Measurements from ENCODE around the gene TSHZ2.
A peak's percentile ranks its signal among the peaks of the same experiment; 100 is the strongest.

Gene TSHZ2

GRCh38 chr20:53070706-53071392 is 98.7 kb downstream of the TSHZ2 start:
- DNase-seq, result no peak

DNA sequence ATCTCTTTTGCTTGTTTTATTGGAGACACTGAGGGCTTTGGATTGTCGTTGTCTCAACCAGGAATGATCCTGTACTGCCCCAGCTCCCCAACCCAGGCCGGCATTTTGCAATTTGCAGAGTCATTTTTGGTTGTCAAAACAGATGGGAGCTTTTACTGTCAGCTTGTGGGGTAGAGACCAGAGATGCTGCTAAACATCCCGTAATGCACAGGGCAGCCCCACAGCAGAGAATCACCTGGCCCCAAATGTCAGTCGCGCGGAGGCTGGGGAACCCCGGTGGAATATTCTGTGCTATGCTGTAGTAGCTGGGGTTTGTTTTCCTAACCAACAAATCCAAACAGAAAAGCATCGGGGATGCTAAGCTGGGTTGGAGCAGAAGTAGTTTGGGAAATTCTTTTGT is 99.7 kb downstream of the TSHZ2 start:
- DNase-seq, result no peak

GRCh38 chr20:53072923-53073579 is 100.9 kb downstream of the TSHZ2 start:
- DNase-seq, result no peak

DNA sequence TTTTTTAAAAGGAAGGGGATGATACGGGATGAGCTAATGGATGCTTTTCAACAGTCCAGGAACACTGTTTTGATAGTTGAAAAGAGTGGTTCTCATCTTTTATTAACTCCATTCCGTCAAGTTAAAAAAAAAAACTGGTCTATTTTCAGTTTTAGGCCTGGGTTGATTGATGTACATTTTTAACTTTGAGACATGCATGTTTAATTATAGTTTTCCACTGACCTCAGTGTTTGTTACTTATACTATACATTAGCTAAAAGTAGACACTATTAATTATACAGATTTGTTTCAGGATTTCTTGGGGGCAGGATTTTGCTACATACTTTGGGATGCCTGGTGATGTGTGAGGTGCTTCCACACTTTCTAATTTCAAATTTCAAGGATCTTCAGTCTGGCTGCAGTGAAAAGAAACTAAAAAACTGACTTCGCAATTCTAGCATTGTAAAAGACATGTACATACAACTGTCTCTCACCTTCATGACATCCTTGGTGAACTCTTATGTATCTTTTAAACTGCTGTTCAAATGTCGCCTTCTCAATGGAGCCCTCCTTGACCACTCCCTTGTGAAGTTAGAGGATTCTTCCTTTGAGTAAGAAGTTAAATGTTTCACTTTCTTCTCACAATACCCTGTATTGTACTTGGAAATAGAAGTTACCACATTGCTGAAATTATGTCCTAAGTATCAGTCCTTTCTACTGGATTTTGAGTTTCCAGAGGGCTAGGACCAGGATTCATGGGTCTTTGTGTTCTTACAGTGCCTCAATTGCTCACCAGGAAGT is 101.7 kb downstream of the TSHZ2 start:
- DNase-seq, result no peak

DNA sequence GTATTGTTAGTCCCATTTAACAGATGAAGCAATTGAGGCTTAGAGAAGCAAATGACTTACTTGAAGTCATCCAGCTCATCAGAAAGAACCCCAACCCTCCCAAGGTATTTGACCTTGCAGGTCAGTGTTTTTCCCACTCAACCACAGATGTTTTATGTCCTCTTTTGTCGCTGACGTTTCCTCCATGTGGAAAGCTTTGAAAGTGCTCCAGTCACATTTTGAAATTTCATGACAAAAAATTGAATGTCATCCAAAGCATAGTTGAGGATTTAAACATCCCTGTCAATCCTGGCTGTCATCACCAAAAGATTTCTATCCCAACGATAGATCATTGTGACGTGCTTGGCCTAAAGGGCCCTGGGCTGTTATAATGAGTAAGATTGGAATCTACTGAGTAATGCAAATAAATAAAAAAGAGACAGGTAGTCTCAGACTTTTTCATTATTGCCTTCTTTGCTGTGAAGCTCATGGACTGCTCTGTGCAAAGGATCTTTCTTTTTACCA is 102.7 kb downstream of the TSHZ2 start:
- no peak for DNase-seq

GRCh38 chr20:53076668-53077067 is 104.5 kb downstream of the TSHZ2 start:
- no peak for DNase-seq

DNA sequence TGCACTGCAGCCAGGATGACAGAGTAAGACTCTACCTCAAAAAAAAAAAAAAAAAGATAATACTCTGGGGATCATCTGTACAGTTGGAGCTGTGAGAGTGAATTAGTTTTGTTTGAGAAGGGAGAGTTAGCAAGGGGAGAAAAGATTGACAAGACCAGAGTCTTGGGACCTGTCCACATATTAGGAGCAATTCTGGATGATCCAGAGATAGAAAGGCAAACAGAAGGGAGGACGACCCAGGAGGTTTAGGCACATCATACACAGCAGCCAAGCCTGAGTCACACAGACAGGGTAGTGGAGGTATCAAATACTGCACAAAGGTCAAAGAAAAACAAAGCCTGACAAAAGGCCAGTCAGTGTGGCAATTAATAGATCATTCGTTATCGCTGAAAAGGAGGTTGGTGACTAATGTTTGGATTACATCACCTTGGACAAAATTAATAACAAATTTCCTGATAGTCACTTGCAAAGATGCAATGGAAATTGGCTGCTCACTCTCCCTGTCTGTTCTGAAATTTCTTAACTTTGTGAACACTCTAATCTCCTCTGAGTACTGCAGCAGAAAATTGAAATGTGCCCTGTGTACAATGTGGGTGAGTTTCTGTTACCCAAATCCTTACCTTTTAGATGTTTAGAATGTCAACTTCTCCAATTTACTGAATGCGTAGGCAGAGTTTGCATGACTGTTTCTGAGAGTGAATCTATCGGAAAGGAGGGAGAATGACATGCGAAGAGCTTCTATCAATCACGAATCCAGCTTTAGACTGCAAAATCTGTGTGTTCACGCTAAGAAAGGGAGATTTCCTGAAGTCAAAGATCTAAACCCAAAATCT is 105.4 kb downstream of the TSHZ2 start:
- no peak for DNase-seq

DNA sequence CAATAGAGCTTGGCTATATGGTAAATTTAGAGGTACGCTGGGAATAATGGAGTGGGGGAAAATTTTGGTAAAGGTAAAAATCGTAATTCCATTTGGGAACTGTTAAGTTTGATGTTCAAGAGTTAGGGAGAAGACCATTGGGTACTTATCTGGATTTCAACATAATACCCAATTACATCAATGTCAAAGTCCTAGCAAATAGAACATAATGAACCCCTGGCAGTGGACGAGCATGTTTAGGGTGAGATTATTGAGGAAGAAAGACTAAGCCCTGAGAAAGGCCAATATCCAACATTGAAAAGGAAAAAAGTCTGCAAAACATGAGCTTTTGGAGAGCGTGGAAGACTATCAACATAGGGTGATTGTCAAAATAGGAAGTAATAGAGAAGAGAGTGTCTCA is 106.6 kb downstream of the TSHZ2 start:
- no peak for DNase-seq

DNA sequence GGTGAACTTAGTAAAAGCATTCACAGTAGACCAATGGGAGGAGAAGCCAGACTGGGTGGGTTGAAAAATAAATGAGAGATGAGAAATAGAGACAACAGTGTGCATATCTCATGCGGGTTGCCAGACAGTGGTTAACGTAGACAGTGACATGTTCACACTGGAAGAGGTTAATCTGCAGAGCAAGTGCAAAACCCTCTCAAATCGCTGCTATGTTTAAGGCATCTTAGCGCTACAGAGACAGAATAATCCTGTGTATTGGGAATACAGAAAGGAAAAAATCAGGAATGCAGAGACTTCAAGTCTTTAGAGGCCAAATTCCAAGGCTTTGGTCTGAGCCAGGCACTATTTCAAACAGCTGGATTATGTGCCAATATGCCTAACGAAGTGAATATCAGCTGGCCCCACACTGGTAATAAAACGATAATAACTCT is 107.1 kb downstream of the TSHZ2 start:
- DNase-seq, result no peak

DNA sequence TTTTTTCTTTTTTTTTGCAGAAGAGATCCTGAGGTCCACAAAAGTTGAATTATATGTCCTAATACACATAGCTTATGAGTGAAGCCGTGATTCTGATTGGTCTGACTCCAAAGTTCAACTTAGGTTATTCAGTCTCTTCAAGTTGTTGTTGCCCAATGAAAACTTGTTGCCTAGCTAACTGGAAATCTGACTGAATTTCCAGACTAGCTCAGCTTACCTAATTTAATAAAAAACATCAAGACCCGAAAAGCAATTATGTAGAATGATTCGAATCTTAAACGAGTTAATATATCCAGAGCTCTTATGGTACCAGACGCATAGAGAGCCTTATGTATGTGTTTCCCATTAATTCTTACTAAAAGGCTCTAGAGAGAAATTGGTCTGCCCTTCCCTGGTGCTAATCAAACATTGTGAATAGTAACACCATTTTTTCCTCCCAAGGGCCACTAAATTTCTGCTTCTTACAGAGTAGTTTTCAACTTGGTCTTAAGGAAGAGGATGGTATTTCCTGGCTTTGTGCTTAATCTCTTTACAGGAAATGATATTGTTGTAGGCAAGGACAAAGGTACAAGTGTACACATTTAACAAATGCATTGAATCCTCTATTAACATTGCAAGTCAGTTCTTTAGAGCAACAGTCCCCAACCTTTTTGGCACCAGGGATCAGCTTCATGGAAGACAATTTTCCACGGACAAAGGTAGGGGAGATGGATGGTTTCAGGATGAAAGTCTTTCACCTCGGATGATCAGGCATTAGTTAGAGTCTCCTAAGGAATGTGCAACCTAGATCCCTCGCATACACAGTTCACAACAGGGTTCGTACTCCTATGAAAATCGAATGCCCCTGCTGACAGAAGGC is 107.9 kb downstream of the TSHZ2 start:
- DNase-seq, result no peak

DNA sequence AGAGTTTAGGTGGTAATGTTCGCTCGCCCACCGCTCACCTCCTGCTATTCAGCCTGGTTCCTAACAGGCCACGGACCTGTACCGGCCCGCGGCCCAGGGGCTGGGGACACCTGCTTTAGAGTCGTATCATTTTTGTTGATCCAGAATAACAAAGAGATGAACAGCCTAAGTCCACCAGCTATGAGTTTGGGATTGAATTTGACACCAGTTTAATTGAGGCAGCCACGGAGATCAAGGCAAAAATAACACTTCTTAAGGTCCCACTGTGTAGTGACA is 108.5 kb downstream of the TSHZ2 start:
- no peak for DNase-seq

DNA sequence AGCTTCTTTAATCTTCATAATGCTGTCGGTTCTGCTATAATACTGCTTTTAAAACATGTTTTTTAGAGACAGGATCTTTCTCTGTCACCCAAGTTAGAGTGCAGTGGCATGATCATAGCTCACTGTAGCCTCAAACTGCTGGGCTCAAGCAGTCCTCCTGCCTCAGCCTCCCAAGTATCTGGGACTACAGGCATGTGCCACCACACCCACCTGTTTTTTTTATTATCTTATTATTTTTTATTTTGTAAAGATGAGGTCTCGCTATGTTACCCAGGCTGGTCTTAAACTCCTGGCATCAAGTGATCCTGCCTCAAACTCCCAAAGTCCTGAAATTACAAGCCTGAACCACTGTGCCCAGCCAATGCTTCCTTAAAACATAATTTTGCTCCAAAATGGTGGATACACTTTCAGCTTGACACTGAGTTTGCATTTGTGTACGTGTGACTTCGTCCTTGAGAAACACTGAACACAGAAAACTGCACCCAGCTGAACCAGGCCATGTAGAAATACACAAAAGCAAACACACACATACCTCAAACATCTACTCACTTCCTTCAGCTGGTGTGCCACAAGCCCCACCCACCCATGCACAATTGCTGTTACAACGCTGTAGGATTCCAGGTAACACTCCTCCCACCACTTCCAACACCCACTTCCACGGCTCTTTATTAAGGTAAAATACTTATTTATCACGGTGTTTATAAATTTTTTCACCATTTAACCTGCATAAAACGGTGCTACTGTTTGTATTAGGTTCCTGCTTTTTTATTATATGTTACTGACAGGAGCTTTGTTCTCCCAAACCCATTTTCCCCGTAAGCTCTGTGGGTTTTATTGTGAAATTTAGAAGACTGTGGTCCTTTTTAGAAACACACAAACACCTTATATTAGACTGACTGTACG is 109.1 kb downstream of the TSHZ2 start:
- DNase-seq, result no peak

- no peak for DNase-seq
These were observed 110.0 kb downstream of the TSHZ2 start for GRCh38 chr20:53081916-53082863.

DNA sequence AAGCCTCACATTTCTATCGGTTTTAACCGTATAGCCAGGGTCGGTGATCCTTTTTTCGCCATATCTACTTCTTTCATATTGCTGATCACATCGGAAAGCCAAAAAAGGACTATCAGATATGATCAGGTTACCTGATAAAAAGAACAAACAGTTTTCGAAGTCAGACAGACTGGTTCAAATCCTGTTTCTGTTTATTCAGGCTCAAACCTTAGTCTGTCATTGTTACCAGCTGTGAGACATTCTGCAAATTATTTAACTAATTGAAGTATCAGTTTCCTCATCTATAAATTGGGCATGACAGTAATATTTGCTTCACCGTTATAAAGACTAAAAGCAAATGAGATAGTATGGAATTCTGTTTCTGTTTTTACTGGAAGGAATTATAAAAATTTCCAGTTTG is 111.3 kb downstream of the TSHZ2 start:
- no peak for DNase-seq

GRCh38 chr20:53084408-53084997 is 112.3 kb downstream of the TSHZ2 start:
- no peak for DNase-seq

DNA sequence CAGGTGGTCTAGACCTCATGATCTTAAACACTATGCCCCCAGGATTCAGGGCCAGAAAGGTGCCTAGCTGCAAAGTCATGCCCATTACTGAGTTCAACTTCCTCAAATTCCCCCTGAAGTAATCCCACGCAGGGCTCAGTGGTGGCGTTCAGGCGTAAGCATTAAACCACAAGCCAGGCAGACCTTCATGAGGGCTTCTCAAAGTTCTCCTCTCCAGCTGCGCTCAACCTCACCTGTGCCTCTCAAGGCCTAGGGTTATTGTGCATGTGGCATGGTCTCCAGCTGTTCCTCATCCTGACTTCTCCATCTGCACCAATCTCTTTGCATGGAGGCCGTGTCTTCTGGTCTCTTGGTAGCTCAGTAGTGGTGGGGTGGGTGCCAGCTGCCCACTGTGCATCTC is 113.6 kb downstream of the TSHZ2 start:
- no peak for DNase-seq

DNA sequence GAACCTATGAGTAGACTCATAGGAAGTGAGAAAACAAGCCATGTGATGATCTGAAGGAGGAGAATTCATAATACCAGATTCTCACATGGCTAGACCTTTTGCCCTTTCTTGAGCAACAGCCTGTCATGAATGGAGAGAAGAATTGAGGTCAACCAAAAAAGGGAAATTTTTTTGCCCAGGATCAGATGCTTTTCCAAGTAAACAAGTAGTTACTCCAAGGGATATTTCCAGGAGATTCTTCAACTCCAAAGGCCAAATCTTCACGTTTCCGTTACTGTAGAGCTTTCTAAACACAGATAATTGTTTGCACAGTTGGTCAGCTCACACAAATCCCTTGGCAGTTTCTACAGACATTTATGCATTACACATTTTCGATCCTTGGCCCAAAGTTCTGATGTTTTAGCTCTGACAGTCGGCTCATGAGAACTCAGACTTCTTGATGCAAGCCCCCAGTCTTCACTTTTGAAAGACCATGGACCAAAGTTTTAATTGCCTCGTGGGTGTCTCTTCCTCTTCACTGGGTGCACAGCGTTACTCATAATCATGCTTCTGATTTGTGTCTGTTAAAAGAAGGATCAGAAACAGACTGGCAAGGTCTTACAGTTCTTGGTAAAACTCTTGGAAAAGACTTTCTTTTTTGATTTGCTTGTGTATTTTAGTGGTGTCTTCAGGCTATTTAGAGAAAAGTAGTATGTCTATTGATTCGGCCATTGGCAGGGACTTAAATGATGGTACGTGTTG is 115.0 kb downstream of the TSHZ2 start:
- DNase-seq, result peak; percentile 41

DNA sequence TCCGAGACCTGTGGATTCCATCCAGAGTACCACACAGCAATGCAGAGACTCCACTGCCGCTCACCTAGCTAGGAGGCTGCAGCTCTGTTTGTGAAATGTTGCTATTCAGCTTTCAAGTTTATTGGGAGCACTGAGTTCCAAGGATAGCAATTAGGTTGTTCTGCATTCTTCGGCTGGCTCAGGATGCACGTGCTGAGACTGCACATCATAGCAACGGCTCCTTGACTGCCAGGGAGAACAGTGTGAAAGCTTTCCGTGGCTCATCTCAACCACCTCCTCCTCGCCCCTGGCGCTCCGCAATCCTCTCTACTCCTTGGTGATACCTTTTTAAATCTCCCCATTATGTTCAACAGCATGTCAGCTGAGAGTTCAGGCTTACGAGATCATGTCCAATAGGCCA is 116.6 kb downstream of the TSHZ2 start:
- peak; percentile 54 for DNase-seq

- DNase-seq, result peak; percentile 73
These were observed 117.7 kb downstream of the TSHZ2 start for GRCh38 chr20:53089851-53090250.

All from right hindlimb (tissue), 1 donor.